Measurements from ENCODE around the gene TEX2. TPM values are rescaled to one million over a fixed set of nuclear protein-coding genes. Genes with fewer than 3 reads are reported as not detected.

TEX2 gene
- total and polyA plus RNA-seq, 2 of the 13 experiments (the other 11 are each of a cell fraction or from before 2014, with no cell fraction given) = 21.4 to 37.7 TPM

DNA sequence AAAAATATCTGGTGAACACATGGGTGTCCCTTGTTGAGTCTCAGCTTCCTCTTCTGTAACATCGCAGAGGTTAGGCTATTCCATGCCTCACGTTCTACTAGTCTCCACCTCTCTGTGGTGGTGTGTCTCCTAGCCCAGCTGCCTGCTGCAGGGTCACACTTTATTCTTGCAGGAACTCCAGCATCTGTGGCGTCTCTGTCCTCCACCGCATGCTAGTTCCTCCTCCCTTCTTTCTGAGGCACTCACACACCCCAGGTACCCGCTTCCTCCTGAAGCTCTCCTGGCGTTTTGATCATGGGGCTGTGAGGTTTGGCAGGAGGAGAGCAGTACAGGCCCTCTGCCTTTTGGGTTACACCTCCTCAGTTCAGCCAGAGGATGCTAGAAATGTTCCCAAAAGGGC, 9.9 kb upstream of the TEX2 start (continued):
- TF ChIP-seq ZNF598 (CRISPR knock-in tag; IDR thresholded peaks at IDR 0.05; ENCODE audit: borderline replicate concordance) = no peak
- no peak for TF ChIP-seq ZNF136 (CRISPR knock-in tag; IDR thresholded peaks at IDR 0.05; ENCODE audit: low read depth)
- no peak for TF ChIP-seq ZNF773 (CRISPR knock-in tag; IDR thresholded peaks at IDR 0.05; ENCODE audit: borderline replicate concordance)
- TF ChIP-seq ZNF570 (CRISPR knock-in tag; IDR thresholded peaks at IDR 0.05; ENCODE audit: borderline replicate concordance) = no peak

DNA sequence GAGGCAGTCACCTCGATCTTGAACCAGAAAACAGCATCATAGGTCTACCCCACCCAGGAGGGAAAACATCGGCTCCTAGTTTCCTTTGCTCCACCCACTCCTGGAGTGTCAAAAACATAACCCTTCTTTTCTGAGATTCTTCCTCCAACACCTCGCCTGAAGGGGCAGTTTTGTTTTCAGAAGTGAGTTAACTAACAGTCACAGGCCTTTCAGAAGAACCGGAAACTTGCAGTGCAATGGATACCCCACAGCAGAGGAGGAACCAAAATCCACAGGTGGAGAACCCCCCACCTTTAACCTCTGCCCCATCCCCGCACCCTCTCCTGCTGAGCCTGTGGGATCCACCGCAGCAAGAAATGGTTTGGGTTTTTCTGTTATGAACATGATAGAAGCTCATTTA, 7.8 kb upstream of the TEX2 start:
- H3K27ac ChIP-seq (ENCODE audit: extremely low read length, insufficient read depth, low read length) = no peak overlapping the region
- TF ChIP-seq THRA (CRISPR knock-in tag; IDR thresholded peaks at IDR 0.05; ENCODE audit: borderline replicate concordance) = no peak
- TF ChIP-seq, protein P1, sequence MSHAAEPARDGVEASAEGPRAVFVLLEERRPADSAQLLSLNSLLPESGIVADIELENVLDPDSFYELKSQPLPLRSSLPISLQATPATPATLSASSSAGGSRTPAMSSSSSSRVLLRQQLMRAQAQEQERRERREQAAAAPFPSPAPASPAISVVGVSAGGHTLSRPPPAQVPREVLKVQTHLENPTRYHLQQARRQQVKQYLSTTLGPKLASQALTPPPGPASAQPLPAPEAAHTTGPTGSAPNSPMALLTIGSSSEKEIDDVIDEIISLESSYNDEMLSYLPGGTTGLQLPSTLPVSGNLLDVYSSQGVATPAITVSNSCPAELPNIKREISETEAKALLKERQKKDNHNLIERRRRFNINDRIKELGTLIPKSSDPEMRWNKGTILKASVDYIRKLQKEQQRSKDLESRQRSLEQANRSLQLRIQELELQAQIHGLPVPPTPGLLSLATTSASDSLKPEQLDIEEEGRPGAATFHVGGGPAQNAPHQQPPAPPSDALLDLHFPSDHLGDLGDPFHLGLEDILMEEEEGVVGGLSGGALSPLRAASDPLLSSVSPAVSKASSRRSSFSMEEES (CRISPR knock-in tag; IDR thresholded peaks at IDR 0.05) = no peak
- TF ChIP-seq SMARCC2 (IDR thresholded peaks at IDR 0.05) = no peak
- TF ChIP-seq SP5 (CRISPR knock-in tag; IDR thresholded peaks at IDR 0.05; ENCODE audit: borderline replicate concordance, low read depth) = no peak
- TF ChIP-seq ZNF775 (CRISPR knock-in tag; IDR thresholded peaks at IDR 0.05; ENCODE audit: borderline replicate concordance) = no peak
- TF ChIP-seq, protein P2, sequence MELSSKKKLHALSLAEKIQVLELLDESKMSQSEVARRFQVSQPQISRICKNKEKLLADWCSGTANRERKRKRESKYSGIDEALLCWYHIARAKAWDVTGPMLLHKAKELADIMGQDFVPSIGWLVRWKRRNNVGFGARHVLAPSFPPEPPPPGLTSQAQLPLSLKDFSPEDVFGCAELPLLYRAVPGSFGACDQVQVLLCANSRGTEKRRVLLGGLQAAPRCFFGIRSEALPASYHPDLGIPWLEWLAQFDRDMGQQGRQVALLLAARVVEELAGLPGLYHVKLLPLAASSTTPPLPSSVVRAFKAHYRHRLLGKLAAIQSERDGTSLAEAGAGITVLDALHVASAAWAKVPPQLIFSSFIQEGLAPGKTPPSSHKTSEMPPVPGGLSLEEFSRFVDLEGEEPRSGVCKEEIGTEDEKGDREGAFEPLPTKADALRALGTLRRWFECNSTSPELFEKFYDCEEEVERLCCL (CRISPR knock-in tag; IDR thresholded peaks at IDR 0.05; ENCODE audit: borderline replicate concordance) = no peak
- TF ChIP-seq ZNF598 (CRISPR knock-in tag; IDR thresholded peaks at IDR 0.05; ENCODE audit: borderline replicate concordance) = no peak
- no peak for TF ChIP-seq ZBTB43 (CRISPR knock-in tag; conservative IDR thresholded peaks at IDR 0.05)
- no peak for TF ChIP-seq TOE1 (CRISPR knock-in tag; IDR thresholded peaks at IDR 0.05)
- TF ChIP-seq MEIS1 (CRISPR knock-in tag; IDR thresholded peaks at IDR 0.05; ENCODE audit: borderline replicate concordance) = no peak
- TF ChIP-seq TOPORS (CRISPR knock-in tag; IDR thresholded peaks at IDR 0.05) = no peak
- H3K36me3 ChIP-seq (replicated peaks in 1 of 2; ENCODE audit: control insufficient read depth in 1 of 2, insufficient read depth in 2 of 2, low read length in 2 of 2) = no peaks in the 10 kb centered on the region
- H2AFZ ChIP-seq (ENCODE audit: low read length) = no peak overlapping the region
- ChIA-PET CTCF (ENCODE audit: low intra/inter-chr PET ratio, low total read pairs) (no interaction called here), POLR2A (interaction anchor here (2.8 kb wide), 1 partner anchor 125 kb away, joined by 12 read pairs; no protein-coding TSS in a partner anchor)
- no peak for ATAC-seq
- FAIRE-seq = no peak
- H3K27me3 ChIP-seq (ENCODE audit: control insufficient read depth in 1 of 2, insufficient read depth in 2 of 2, low read length in 2 of 2) = peaks cover 1 to 19% of the 10 kb centered on the region in 2 experiments; a peak in 3 of 5 replicates
- no peak overlapping the region for H3K4me2 ChIP-seq (ENCODE audit: low read depth, low read length)
- no peak overlapping the region for H3K9ac ChIP-seq (ENCODE audit: insufficient read depth, low read depth, low read length)
- 52% methylated on average over 6 of the region's 6 CpGs for WGBS (ENCODE audit: low lambda C conversion rate)
- H3K4me3 ChIP-seq (replicated peaks in 1 of 3; ENCODE audit: insufficient read depth in 1 of 3, low read depth in 2 of 3, low read length in 3 of 3) = no peak overlapping the region
- no TSS peak for BruUV-seq (replicated peaks)
- peaks cover 22% of the 10 kb centered on the region for H3K4me1 ChIP-seq (ENCODE audit: insufficient read depth, low read length)
- in situ Hi-C loops (cut with HindIII; ENCODE audit: extremely low pct_ligation_motif_present, low pct_unique_long_range_greater_than_20kb) (no loop called here), intact Hi-C loops (cut with micrococcal nuclease; ENCODE audit: unreplicated experiment) (no loop called here)
- DNase-seq (ENCODE audit: low spot score) = no peak
- no peaks in the 10 kb centered on the region for H3K79me2 ChIP-seq (ENCODE audit: insufficient read depth, low read length)
- no peaks in the 10 kb centered on the region for H4K20me1 ChIP-seq (ENCODE audit: insufficient read depth, low read length)
- peaks cover 6% of the 10 kb centered on the region; the same call in 1 of the 2 replicates for H3K9me3 ChIP-seq (ENCODE audit: low read length)

Measured in HepG2 (cell line).